ENCODE data around the gene OPHN1. TPM values are rescaled to one million over a fixed set of nuclear protein-coding genes. Genes with fewer than 3 reads are reported as not detected.
"Not testable (repeated sequence)": the region's sequence is repeated elsewhere in the genome, so short reads cannot be mapped to it uniquely, and the experiment has no call there.

The OPHN1 gene
- total RNA-seq, 1 donor from 2014 or later = 4.7 TPM

DNA sequence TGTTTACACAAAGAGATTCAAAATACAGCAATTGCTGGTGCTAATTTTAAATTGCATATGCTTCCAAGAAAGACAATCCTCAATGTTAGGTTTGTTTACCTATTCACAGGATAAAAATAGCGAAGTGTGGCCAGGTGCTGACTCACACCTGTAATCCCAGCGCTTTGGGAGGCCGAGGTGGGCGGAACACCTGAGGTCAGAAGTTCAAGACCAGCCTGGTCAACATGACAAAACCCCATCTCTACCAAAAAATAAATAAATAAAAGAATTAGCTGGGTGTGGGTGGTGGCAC is 77.7 kb downstream of the OPHN1 start:
- ATAC-seq = no peak

DNA sequence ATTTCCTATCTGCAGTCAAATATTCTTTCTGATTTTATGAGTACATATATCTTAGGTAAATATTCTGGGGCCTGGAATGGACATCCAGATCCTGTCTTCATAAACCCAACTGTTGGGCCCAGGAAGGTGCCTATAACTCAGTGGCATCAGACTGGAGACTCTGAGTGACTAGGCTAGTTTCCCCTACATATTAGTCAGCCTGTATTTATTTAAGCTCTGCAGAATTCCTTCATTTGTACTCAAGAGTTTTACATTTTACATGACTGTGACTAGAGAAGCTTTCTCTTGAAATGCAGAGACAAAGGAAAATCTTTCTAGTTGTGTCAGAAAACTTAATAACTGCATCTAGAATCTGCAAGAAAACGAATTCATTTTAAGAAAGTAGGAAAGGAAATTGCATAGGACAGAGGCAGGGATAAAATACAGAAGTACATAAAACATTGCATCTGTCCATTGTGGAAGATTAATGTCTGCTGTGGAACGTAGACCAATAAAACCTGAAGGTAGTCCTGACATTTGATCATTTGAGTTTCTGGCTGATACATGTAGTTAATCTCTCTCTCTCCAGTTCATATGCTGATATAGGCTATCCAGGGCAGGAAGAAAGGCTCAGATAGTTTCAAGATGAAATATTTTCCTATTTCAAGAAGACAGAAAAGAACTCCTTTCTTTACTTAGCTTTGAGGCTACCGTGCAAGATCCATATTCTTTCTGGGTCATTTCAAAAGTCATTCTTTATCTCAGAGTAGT is 78.2 kb downstream of the OPHN1 start:
- no peak for ATAC-seq

DNA sequence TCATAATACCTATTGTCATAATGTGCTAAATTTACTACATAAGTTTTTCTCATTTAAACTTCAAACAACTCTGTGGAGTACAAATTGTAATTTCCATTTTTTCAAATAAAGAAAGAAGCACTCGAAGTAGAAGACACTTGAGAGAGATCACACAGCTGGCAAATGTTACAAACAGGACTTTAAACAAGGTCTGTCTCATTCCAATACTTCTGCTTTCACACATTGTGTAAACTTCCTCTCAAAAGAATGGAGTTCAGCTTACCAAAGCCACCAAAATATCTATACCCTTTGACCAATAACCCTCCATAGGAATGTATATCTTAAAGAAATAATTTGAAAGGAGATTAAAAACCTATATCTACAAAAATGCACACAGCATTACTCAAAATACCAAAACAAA is 88.3 kb downstream of the OPHN1 start:
- no peak for ATAC-seq

DNA sequence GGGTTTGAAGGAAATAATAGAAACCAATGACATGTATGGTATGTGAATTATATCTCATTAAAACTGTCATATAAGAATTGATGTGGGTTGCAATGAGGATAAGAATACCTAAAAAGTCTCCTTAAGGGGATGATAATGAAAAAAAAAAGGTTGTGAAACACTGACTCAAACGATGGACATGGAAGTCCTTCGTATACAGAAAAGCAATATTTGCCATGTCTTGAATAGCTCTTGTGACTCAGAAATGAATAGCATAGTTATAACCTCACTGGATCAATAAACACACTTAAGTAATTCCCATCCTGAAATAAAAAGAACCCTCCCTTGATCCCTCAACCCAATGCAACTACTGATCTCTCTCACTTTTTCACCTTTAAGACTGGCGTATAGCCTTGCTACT is 89.7 kb downstream of the OPHN1 start:
- ATAC-seq = no peak

DNA sequence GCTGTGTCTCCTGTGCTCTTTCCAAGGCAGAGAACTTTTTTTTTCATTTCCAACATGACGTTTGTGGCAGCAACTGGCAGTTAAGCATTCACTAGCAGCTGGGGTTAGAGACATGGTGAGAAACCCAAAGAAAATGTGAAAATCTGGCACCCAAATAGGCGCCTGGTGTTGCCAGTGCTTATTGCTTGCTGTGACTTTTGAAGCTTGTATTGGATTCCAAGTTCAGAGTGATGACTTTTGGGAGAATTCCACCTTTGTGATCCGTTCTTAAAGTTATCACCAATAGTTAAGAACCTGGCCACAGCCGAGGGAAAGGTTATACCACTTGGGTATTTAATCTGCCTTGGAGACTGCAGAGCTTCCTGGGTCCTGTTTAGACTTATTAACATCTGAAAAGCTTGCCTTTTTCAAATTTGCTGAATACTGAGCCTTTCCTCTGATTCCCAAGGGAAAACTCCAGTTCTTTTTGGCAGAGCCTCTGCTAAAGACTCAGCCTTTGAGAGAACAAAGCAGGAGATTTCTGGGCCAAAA is 101.0 kb downstream of the OPHN1 start:
- no peak for ATAC-seq

DNA sequence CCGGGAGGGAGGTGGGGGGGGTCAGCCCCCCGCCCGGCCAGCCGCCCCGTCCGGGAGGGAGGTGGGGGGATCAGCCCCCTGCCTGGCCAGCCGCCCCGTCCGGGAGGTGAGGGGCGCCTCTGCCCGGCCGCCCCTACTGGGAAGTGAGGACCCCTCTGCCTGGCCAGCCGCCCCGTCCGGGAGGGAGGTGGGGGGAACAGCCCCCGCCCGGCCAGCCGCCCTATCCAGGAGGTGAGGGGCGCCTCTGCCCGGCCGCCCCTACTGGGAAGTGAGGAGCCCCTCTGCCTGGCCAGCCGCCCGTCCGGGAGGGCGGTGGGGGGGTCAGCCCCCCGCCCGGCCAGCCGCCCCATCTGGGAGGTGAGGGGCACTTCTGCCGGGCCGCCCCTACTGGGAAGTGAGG is 106.5 kb downstream of the OPHN1 start:
- ATAC-seq = not testable (repeated sequence)

DNA sequence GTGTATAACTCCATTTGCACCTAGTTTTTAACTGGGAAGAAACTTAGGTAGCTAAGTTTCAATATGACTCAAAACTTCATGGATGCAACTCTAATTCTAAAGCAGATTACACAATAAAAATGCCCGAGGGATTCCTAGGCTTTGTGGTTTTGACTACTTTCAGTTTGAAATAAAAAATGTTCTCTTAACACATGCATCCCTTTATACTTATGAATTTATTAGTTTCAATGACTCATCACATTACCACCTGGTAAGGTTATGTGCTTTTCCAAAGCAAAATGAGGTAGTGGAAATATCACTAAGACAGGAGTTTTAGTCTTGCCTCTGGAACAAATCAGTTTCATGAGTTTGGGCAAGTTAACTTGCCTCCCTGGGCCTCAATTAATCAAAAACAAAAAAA is 125.5 kb downstream of the OPHN1 start:
- peak; percentile 94 for ATAC-seq

DNA sequence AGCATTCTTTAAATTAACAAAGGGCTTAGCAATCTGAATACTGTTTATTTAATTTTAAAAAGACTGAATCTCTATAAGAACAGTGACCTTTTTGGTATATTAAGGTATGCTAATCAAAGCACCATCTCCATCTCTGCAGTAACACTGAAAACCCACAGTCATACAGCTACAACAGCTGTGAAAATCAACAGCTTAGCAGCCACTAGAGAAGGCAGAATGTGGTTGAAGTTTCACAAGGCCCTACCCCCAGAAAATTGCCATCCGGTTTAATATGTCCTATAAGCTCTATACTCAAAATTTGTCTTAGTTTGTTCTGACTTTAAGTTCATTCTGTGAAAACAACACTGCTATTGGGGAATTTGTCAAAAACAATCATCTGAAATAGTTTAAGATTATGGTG is 128.7 kb downstream of the OPHN1 start:
- ATAC-seq = no peak

DNA sequence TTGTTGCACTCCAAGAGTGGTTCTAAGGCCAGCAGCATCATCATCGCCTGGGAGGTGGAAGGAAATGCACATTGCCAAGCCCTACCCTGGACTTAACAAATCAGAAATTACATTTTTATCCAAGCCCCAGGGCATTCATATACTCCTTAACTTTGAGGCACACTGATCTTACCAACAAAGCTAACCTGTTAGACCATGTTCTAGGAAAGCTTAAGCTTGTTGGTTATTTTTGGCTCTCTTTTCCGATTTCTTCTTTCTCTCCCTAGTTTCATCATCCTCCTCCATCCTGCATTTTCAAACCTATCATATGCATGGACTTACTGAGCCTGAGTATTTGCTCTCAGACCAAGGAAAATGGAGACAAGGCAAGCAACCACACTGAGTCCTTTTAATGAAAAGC is 133.4 kb downstream of the OPHN1 start:
- peak; percentile 84 for ATAC-seq

DNA sequence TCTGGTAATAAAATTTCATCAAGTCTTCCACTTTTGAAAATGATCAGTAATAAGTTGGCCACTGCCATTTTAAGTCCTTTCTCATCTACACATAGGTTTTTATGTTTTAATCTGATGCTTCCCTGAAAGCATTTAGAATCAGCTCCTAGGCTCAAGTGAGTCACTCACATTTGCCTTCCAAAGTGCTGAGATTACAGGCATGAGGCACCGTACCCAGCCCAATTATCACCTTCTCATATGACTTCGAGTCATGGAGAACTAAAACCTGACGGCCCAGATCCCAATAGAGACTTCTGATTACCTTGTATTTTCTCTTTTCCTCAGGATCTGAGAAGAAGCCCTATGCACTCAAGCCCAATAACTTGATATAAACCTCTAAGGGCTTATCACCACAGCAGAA is 140.8 kb downstream of the OPHN1 start:
- ATAC-seq = no peak

DNA sequence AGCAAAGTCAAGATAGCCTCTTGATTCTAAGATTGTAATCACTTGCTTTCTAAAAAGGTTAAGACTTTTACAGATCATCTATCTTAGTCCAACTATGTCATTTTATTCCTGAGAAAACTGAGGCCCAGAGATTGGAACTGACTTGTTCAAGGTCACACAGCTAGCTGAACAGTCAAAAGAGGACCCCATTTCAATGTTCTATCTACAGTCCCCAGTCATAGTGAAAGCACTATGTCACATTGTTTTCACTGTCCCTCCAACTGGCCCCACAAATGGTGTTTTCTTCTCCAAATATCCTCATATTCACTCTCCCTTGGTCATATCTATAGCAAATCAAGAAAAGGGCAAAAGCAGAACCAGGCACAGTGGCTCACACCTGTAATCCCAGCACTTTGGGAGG is 145.2 kb downstream of the OPHN1 start:
- no peak for ATAC-seq

DNA sequence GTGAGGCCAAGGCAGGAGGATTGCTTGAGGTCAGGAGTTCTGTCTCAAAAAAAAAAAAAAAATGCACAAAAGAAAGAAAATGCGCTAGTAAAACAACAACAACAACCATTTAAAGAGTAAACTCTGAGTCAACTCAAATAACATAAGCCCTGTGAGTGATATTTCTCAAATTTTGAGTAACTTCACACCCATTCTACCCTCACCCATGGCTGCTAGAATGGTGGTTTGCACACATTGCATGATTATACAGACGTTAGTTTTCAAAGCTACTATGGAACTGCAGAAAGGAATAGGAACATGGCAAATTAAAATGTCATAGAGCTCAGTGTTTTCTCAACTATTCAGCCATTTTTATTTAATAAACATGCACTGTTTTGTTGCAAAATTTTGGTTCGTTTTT is 145.9 kb downstream of the OPHN1 start:
- no peak for ATAC-seq

DNA sequence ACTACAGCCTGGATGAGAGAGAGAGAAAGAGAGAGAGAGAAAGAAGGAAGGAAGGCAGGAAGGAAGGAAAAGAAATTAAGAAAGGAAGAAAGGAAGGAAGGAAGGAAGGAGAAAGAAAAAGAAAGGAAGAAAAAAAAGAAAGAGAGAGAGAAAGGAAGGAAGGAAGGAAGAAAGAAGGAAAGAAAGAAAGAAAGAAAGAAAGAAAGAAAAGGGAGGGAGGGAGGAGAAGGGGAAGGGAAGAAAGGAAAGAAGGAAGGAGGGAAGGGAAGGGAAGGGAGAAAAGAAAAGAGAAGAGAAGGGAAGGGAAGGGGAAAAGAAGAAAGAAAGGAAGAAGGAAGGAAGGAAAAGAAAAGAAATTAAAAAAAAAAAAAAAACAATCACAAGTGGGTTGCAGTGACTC is 146.3 kb downstream of the OPHN1 start:
- ATAC-seq = no peak

DNA sequence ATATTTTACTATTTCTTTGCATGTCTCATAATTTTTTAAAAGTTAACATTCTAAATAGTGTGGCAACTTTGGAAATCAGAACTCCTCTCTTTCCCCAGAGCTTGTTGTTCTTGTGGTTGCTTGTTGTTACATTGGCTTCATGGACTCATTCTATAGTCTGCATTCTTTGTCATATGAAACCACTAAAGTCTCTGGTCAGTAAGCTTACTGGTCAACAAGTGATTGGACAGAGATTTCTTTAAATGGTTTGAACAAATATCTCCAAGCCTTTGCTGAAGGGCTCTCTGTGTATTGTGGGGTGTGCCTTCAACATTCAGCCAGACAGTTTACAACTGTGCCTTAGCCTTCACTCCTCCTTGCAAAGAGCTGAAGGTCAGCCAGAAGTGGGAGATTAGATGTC is 147.2 kb downstream of the OPHN1 start:
- ATAC-seq = no peak

DNA sequence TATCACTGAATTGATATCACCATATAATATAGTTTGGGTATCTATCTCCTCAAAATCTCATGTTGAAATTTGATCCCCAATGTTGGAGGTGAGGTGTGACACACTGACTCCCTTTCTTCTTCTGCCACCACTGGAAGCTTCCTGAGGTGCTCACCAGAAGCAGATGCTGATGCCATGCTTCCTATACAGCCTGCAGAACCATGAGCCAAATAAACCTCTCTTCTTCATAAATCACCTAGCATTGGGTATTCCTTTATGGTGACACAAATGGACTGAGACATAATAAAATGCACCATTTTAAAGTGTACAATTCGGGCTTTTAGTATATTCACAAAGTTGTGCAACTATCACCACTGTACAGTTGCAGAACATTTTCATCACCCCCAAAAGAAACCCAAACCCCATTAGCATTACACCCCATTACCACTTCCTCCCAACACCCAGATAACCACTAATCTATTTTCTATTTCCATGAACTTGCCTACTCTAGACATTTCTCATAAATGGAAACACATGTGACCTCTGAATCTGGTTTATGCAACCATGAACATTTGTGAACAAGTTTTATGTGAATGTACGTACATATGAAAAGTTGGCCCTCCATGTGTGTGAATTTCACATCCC is 148.9 kb downstream of the OPHN1 start:
- ATAC-seq = no peak

DNA sequence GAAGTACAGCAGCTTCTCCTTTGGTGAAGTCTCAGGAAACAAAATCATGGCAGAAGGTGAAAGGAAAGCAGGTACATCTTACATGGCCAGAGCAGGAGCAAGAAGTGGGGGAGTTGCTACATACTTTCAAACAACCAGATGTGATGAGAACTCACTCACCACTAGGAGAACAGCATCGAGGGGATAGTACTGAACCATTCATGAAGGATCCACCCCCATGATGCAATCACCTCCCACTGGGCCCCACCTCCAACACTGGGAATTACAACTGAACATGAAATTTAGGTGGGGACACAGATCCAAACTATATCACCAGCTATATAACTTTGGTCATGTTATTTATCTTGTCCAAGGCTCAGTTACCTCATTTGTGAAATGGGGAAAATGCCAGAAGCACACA is 159.4 kb downstream of the OPHN1 start:
- no peak for ATAC-seq

DNA sequence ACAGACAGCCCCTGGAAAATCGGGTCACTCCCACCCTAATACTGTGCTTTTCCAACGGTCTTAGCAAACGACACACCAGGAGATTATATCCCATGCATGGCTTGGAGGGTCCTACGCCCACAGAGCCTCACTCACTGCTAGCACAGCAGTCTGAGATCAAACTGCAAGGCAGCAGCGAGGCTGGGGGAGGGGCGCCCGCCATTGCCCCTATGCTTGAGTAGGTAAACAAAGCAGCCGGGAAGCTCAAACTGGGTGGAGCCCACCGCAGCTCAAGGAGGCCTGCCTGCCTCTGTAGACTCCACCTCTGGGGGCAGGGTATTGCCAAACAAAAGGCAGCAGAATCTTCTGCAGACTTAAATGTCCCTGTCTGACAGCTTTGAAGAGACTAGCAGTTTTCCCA is 168.5 kb downstream of the OPHN1 start:
- ATAC-seq = not testable (repeated sequence)

DNA sequence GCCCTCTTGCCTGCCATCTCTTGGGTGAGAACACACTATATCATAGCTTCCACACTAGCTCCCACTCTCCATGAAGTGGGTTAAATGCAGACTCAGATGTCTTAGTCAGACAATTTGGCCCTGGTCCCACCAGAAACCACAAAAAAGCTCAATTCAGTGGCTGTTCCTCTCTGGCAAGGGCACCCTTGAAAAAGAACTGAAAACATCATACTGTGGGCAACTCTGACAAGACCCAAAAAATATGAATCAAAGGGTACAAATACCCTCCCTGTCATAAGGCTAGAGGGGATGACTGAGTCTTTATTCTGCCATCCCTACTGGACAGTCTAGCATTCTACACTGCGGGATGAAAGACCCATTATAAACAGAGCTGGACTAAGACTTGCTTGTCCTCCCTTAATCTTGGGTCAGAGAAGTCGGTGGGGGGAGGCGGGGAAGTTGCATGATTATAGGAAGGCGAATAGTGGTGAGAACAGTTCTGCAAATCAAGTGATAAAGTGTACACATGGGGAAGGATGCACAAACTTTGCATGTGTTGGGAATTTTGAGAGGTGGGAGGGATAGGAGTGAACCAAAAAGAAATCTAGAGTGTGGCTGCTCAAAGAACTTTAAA is 172.1 kb downstream of the OPHN1 start:
- ATAC-seq = no peak

DNA sequence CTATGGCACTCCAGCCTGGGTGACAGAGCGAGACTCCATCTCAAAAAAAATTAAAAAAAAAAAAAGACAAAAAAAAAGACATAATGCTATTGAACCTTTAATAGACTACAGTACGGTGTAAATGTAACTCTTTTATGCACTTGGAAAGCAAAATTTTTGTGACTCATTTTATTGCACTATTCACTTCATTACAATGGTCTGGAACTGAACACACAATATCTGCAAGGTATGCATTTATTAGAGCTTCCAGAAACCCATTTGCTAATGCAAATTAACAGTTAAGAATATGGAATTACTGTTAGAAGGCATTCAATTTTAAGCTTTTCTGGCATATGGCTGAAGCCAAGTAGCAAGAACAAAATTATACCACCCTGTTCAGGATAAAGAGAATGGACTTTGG is 176.3 kb downstream of the OPHN1 start:
- ATAC-seq = no peak

DNA sequence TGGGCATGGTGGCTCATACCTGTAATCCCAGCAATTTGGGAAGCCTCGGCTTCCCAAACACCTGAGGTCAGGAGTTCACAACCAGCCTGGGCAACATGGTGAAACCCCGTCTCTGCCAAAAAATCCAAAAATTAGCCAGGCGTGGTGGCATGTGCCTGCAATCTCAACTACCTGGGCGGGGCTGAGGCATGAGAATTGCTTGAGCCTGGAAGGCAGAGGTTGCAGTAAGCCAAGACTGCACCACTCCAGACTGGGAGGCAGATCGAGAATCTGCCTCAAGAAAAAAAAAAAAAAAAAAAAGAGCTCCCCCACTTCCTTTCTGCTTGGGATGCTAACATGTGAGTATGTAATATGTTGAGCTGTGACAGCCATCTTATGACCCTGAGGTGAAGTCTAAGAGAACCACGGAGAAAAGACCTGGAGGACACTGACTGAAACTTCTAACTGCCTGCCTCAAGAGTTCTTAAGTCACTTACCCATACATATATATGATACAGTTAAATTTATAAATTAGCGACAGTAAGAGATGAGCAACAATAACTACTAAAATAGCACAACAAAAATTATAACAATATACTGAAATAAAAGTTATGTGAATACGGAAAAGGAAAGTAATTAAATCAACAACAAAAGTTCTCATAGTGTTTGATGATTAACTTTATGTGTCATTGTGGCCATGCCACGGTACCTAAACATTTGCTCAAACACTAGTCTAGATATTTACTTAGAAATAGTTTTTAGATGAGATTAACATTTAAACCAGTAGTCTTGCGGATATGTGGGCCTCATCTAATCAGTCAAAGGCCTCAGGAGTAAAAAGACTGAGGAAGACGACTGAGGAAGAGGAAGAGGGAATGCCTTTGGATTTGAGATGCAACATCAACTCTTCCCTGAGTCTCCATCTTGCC is 178.3 kb downstream of the OPHN1 start:
- no peak for ATAC-seq

DNA sequence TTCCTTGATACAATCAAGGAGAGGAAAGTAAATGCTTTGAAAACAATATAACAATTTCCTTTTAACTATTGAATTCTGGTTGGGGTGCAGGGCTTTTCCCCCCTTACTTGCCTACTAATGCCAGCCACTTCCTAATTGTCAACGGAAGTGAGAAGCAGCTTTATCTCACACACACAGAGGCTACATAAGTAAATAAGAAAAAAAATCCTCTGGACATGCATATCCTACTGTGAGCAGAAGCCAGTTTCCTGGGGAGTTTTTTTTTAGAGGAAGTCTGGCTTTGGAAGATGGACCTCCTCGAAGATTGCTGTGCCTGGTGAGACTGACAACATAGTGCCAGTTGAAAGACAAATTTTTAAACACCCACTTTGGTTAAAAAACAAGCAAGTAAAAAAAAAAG is 180.6 kb downstream of the OPHN1 start:
- no peak for ATAC-seq

DNA sequence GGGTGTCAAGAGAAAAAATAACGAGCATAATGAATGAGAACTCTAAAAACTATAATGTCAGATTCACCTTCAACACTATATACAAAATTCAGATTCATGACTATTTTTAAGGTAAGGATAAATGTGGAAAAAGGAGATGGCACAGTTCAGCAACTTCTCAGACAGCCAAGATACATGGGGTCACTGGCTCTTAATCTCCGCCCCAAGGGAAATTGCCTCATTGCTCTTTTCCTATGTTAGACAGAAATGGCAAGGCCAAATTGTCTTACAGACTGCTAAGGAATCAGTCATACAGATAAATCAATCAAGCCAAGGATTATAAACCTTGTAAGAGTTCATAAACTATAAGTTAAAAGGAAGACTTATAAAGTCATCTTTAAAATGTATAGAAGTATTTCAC is 183.4 kb downstream of the OPHN1 start:
- no peak for ATAC-seq

DNA sequence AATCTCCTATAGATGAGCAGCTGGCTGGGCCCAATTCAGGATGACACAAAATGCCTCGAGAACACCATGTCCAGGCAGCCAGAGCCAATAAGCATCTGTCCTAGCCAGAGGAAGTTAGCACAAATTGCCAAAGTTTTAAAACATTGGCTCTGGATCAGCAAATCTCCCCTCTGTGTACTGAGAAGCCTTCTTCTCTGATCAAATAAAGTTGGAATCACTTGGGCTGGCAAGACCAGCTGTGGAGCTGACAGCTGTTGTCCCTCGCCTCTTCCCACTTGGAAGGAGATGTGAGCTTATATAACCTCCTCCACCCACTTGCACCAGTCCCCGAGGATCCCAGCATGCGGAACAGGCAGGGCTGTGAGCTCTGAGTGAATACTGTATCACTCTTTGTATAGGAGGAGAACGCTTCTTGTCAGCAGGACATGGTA is 183.9 kb downstream of the OPHN1 start:
- no peak for ATAC-seq
